Stimulated activated naive CD8-positive, alpha-beta T cell treated with anti-CD3 and anti-CD28 coated beads, Interleukin-15, Interleukin-2, amounts not matched to agents 100 ng/mL and 50 ng/mL, for 24 hours (primary cell): ENCODE measurements around the gene AQP1.

Source experiments
- H3K27ac Mint-ChIP-seq: one replicate; pipeline ENCODE4 v1.8.0; 2021; ENCODE audit warnings: mild to moderate bottlenecking, mixed read lengths
- H3K27me3 Mint-ChIP-seq: one replicate; pipeline ENCODE4 v1.8.0; 2021; ENCODE audit warnings: mixed read lengths
- H3K36me3 Mint-ChIP-seq: one replicate; pipeline ENCODE4 v1.8.0; 2021; ENCODE audit warnings: low read depth, mixed read lengths
- H3K4me1 Mint-ChIP-seq: one replicate; pipeline ENCODE4 v1.8.0; 2021; ENCODE audit warnings: low read depth, mixed read lengths
- H3K4me3 Mint-ChIP-seq: one replicate; pipeline ENCODE4 v1.8.0; 2021; ENCODE audit warnings: mild to moderate bottlenecking, mixed read lengths
- H3K9me3 Mint-ChIP-seq: one replicate; pipeline ENCODE4 v1.8.0; 2021; ENCODE audit warnings: mixed read lengths

The AQP1 gene

GRCh38 chr7:30971840-30972563 lies 60.3 kb downstream of the AQP1 start:
- H3K4me3 Mint-ChIP-seq = no peak overlapping the region
- peaks cover 17% of the 10 kb centered on the region for H3K27me3 Mint-ChIP-seq
- no peaks in the 10 kb centered on the region for H3K4me1 Mint-ChIP-seq
- no peaks in the 10 kb centered on the region for H3K36me3 Mint-ChIP-seq
- no peak overlapping the region for H3K27ac Mint-ChIP-seq
- H3K9me3 Mint-ChIP-seq = no peaks in the 10 kb centered on the region

- no peaks in the 10 kb centered on the region for H3K9me3 Mint-ChIP-seq
- H3K4me1 Mint-ChIP-seq = no peaks in the 10 kb centered on the region
- H3K4me3 Mint-ChIP-seq = no peak overlapping the region
- peaks cover 9% of the 10 kb centered on the region for H3K27me3 Mint-ChIP-seq
- H3K36me3 Mint-ChIP-seq = no peaks in the 10 kb centered on the region
- H3K27ac Mint-ChIP-seq = no peak overlapping the region
These were observed 61.6 kb downstream of the AQP1 start for GRCh38 chr7:30973292-30973691.

- Mint-ChIP-seq H3K27me3 (peaks cover 9% of the 10 kb centered on the region), H3K9me3 (no peaks in the 10 kb centered on the region), H3K27ac (no peak overlapping the region), H3K4me1 (no peaks in the 10 kb centered on the region), H3K4me3 (no peak overlapping the region), H3K36me3 (no peaks in the 10 kb centered on the region)
These were observed 62.3 kb downstream of the AQP1 start for GRCh38 chr7:30973791-30974604.

GRCh38 chr7:30974605-30975255 lies 63.1 kb downstream of the AQP1 start:
- no peaks in the 10 kb centered on the region for H3K4me1 Mint-ChIP-seq
- no peaks in the 10 kb centered on the region for H3K9me3 Mint-ChIP-seq
- no peak overlapping the region for H3K4me3 Mint-ChIP-seq
- H3K27me3 Mint-ChIP-seq = peaks cover 16% of the 10 kb centered on the region
- H3K27ac Mint-ChIP-seq = no peak overlapping the region
- no peaks in the 10 kb centered on the region for H3K36me3 Mint-ChIP-seq
